IMR-90 (cell line): Measurements from ENCODE around the gene ALLC. TPM values are rescaled to one million over a fixed set of nuclear protein-coding genes. Genes with fewer than 3 reads are reported as not detected.

Experiments
- ATAC-seq: fragments of 200-7000 bp; cut with Tn5 transposase; 2 replicates; pipeline ENCODE4 v1.9.1; 2020; ENCODE audit warnings: low read depth, mild to moderate bottlenecking, moderate library complexity
- BruUV-seq: library from RNA; stranded (reverse); fragments of 400-500 nt; replicated peaks from 2 replicates; lab custom pipeline; 2021; lab: Mats Ljungman, UMichigan
- CTCF ChIA-PET: fragments of 300-600 bp; formaldehyde crosslinking; extraction: SDS; loops from one replicate; lab custom pipeline; 2021; ENCODE audit warnings: antibody characterized with exemption; lab: Yijun Ruan, JAX
- POLR2A ChIA-PET: fragments of 300-600 bp; sonication (Branson Sonifier 250); formaldehyde crosslinking; loops from one replicate; lab custom pipeline; 2022; ENCODE audit warnings: antibody characterized with exemption; ENCODE audit not compliant: unreplicated experiment; lab: Charles Lee
- DNase-seq: peaks from one replicate; pipeline ENCODE4 v3.0.0; 2013
- H2AFZ ChIP-seq: replicated peaks from 2 replicates; pipeline ENCODE3; 2013; ENCODE audit warnings: low read length, mild to moderate bottlenecking; ENCODE audit not compliant: poor library complexity
- H2AK5ac ChIP-seq: 2 replicates; pipeline ENCODE4 v1.6.1; 2013; ENCODE audit warnings: low read depth, low read length, inconsistent platforms
- H2AK9ac ChIP-seq: replicated peaks from 2 replicates; pipeline ENCODE3; 2013; ENCODE audit warnings: mild to moderate bottlenecking, low read depth, low read length, moderate library complexity; ENCODE audit not compliant: poor library complexity
- H2BK120ac ChIP-seq: 2 replicates; pipeline ENCODE4 v1.6.1; 2013; ENCODE audit warnings: low read depth, low read length, inconsistent platforms
- H2BK15ac ChIP-seq: 3 replicates; pipeline ENCODE4 v1.6.1; 2013; ENCODE audit warnings: low read depth, low read length, inconsistent platforms
- H2BK20ac ChIP-seq: 2 replicates; pipeline ENCODE4 v1.6.1; 2013; ENCODE audit warnings: low read depth, mild to moderate bottlenecking, inconsistent platforms, low read length, moderate library complexity
- H2BK5ac ChIP-seq: 2 replicates; pipeline ENCODE4 v1.6.1; 2013; ENCODE audit warnings: mild to moderate bottlenecking, low read depth, low read length, inconsistent platforms; ENCODE audit not compliant: poor library complexity, severe bottlenecking
- H3K14ac ChIP-seq: replicated peaks from 2 replicates; pipeline ENCODE4 v1.6.1; 2013; ENCODE audit warnings: low read depth, low read length, inconsistent platforms
- H3K18ac ChIP-seq: 2 replicates; pipeline ENCODE4 v1.6.1; 2013; ENCODE audit warnings: low read depth, low read length, control low read depth
- H3K23ac ChIP-seq: 2 replicates; pipeline ENCODE4 v1.6.1; 2013; ENCODE audit warnings: low read depth, low read length, inconsistent platforms
- H3K27ac ChIP-seq: 2 replicates; pipeline ENCODE4 v1.5.1; 2013; ENCODE audit warnings: mild to moderate bottlenecking, control low read depth, low read length; ENCODE audit not compliant: insufficient read depth
- H3K27me3 ChIP-seq: 2 replicates; pipeline ENCODE4 v1.6.1; 2013; ENCODE audit warnings: low read length; ENCODE audit not compliant: control insufficient read depth, insufficient read depth
- H3K36me3 ChIP-seq: 2 replicates; pipeline ENCODE4 v1.6.1; 2013; ENCODE audit warnings: low read length, mixed read lengths; ENCODE audit not compliant: control insufficient read depth, insufficient read depth
- H3K4ac ChIP-seq: 2 replicates; pipeline ENCODE4 v1.6.1; 2013; ENCODE audit warnings: low read depth, low read length, inconsistent platforms
- H3K4me1 ChIP-seq: 2 replicates; pipeline ENCODE4 v1.6.1; 2013; ENCODE audit warnings: low read length, mixed read lengths; ENCODE audit not compliant: control insufficient read depth, insufficient read depth
- H3K4me2 ChIP-seq: 2 replicates; pipeline ENCODE4 v1.6.1; 2013; ENCODE audit warnings: low read depth, mild to moderate bottlenecking, control low read depth, low read length, moderate library complexity
- H3K4me3 ChIP-seq: 2 replicates; pipeline ENCODE4 v1.5.1; 2013; ENCODE audit warnings: low read depth, mild to moderate bottlenecking, control low read depth, low read length, moderate library complexity; ENCODE audit not compliant: insufficient read depth
- H3K56ac ChIP-seq: 2 replicates; pipeline ENCODE4 v1.6.1; 2013; ENCODE audit warnings: low read length, inconsistent platforms; ENCODE audit not compliant: insufficient read depth; ENCODE audit errors: extremely low read depth
- H3K79me1 ChIP-seq, 2 experiments: 2 replicates each; pipeline ENCODE4 v1.6.1; 2013; ENCODE audit warnings: low read length in 2 of 2, inconsistent platforms in 1 of 2, low read depth in 1 of 2
- H3K9ac ChIP-seq: 2 replicates; pipeline ENCODE4 v1.6.1; 2013; ENCODE audit warnings: low read depth, low read length, control low read depth
- H3K9me1 ChIP-seq: 2 replicates; pipeline ENCODE4 v1.6.1; 2013; ENCODE audit warnings: low read length, inconsistent platforms; ENCODE audit not compliant: insufficient read depth
- H3K9me3 ChIP-seq: 2 replicates; pipeline ENCODE4 v1.6.1; 2013; ENCODE audit warnings: low read length; ENCODE audit not compliant: control insufficient read depth, insufficient read depth
- H4K20me1 ChIP-seq: 2 replicates; pipeline ENCODE4 v1.6.1; 2013; ENCODE audit warnings: low read length, inconsistent platforms; ENCODE audit not compliant: insufficient read depth
- H4K5ac ChIP-seq: 2 replicates; pipeline ENCODE4 v1.6.1; 2013; ENCODE audit warnings: mild to moderate bottlenecking, low read depth, low read length, control low read depth
- H4K8ac ChIP-seq, 2 experiments: 2 replicates each; pipeline ENCODE4 v1.6.1; 2013; ENCODE audit warnings: low read depth in 2 of 2, low read length in 2 of 2, control low read depth in 1 of 2, inconsistent platforms in 1 of 2
- H4K91ac ChIP-seq: 2 replicates; pipeline ENCODE4 v1.6.1; 2013; ENCODE audit warnings: low read depth, low read length, inconsistent platforms; ENCODE audit not compliant: insufficient read depth
- CTCF ChIP-seq: conservative IDR thresholded peaks from 2 replicates; pipeline ENCODE4 v1.5.1; 2012; ENCODE audit warnings: mild to moderate bottlenecking, low read depth, low read length, improper control_type of control experiment
- FOS ChIP-seq: fragments of 150-350 bp; IDR thresholded peaks from 2 replicates; pipeline ENCODE4 v1.6.1; 2016; ENCODE audit warnings: low read depth, low read length
- MXI1 ChIP-seq: IDR thresholded peaks from 2 replicates; pipeline ENCODE4 v1.6.1; 2012; ENCODE audit warnings: low read depth, mild to moderate bottlenecking, low read length, moderate library complexity, borderline replicate concordance
- NFE2L2 ChIP-seq: fragments of 150-350 bp; IDR thresholded peaks from 2 replicates; pipeline ENCODE4 v1.6.1; 2016; ENCODE audit warnings: low read depth, mild to moderate bottlenecking, low read length
- POLR2A ChIP-seq: IDR thresholded peaks from 2 replicates; pipeline ENCODE4 v1.6.1; 2012; ENCODE audit warnings: mild to moderate bottlenecking, low read depth, low read length
- RFX5 ChIP-seq: IDR thresholded peaks from 2 replicates; pipeline ENCODE4 v1.8.0; 2012; ENCODE audit warnings: low read depth, mild to moderate bottlenecking, low read length, moderate library complexity
- SMC3 ChIP-seq: fragments of 150-350 bp; IDR thresholded peaks from 2 replicates; pipeline ENCODE4 v1.6.1; 2016; ENCODE audit warnings: low read depth, mild to moderate bottlenecking, antibody characterized with exemption, low read length, moderate library complexity
- WGBS, 2 experiments: methylation state at CpG; one replicate each; pipeline versions ENCODE4 v1.1.5 to v1.1.7; 2013; ENCODE audit warnings: missing lambda C conversion rate in 2 of 2; ENCODE audit not compliant: insufficient read length in 1 of 2; ENCODE audit errors: extremely low coverage in 2 of 2; 5-methylcytosine and 5-hydroxymethylcytosine counted together
- dilution Hi-C: fragments of 300-500 bp; cut with HindIII; formaldehyde crosslinking; loops from one replicate; pipeline ENCODE4 v1.14.3; 2018; ENCODE audit warnings: low sequenced_read_pairs; ENCODE audit not compliant: unreplicated experiment
- in situ Hi-C: fragments of 300-500 bp; cut with MboI; formaldehyde crosslinking; loops from 3 replicates; pipeline ENCODE4 v1.14.3; 2019; ENCODE audit warnings: low sequenced_read_pairs, inconsistent platforms, mixed read lengths
- intact Hi-C: fragments of 100-400 bp; cut with micrococcal nuclease; formaldehyde crosslinking; loops from 2 replicates; pipeline ENCODE4 v1.10.0; 2022
- polyA plus RNA-seq, 3 experiments: library from polyadenylated mRNA; depleted of rRNA; stranded (reverse); fragments of >200 nt; gene quantifications; 2 replicates each; pipeline ENCODE4 v1.2.3, GENCODE V29; 2012; ENCODE audit warnings: low replicate concordance in 1 of 3
- total RNA-seq: library from RNA; depleted of rRNA; stranded (reverse); fragments of >200 nt; gene quantifications from 2 replicates; pipeline ENCODE4 v1.2.3, GENCODE V29; 2012
- TF ChIP-seq, protein P1 (sequence below): fragments of 150-350 bp; IDR thresholded peaks from 2 replicates; pipeline ENCODE4 v1.6.1; 2017; ENCODE audit warnings: mild to moderate bottlenecking, antibody characterized with exemption, low read length, low read depth

Gene ALLC
- total and polyA plus RNA-seq, 2 of the 4 experiments (the other 2 are of a cell fraction), result not detected

- Histone ChIP-seq H3K27me3 (peaks cover 9% of the 10 kb centered on the region; the same call in 1 of the 2 replicates), H2BK15ac (no peak overlapping the region), H2AK5ac (no peak overlapping the region), H2BK120ac (no peak overlapping the region), H3K27ac (no peak overlapping the region), H4K8ac (no peak overlapping the region), H2BK20ac (no peak overlapping the region), H4K5ac (no peak overlapping the region), H3K4me1 (no peaks in the 10 kb centered on the region; the same call in 1 of the 2 replicates), H3K9me3 (no peaks in the 10 kb centered on the region), H3K18ac (no peak overlapping the region), H3K23ac (no peak overlapping the region), H3K56ac (no peak overlapping the region), H3K79me1 (no peaks in the 10 kb centered on the region), H3K9me1 (no peaks in the 10 kb centered on the region), H2AFZ (no peak overlapping the region), H3K14ac (no peak overlapping the region), H3K4ac (no peak overlapping the region), H3K4me3 (no peak overlapping the region), H4K20me1 (no peaks in the 10 kb centered on the region), H4K91ac (no peak overlapping the region), H3K4me2 (no peak overlapping the region), H2BK5ac (no peak overlapping the region), H3K36me3 (no peaks in the 10 kb centered on the region), H2AK9ac (no peak overlapping the region), H3K9ac (no peak overlapping the region)
- WGBS, 2 experiments, result 89% methylated on average over 5 of the region's 11 CpGs; no CpG with 5 or more reads in 1 of the 2 experiments
- no TSS peak for BruUV-seq
- POLR2A ChIA-PET, result no interaction called here
- dilution Hi-C loops, result no loop called here
- intact Hi-C loops, result no loop called here
- ATAC-seq (no peak), DNase-seq (no peak)
- TF ChIP-seq RFX5 (no peak), CTCF (no peak), SMC3 (no peak), FOS (no peak), POLR2A (no peak), MXI1 (no peak), NFE2L2 (no peak)
- TF ChIP-seq, protein P1, sequence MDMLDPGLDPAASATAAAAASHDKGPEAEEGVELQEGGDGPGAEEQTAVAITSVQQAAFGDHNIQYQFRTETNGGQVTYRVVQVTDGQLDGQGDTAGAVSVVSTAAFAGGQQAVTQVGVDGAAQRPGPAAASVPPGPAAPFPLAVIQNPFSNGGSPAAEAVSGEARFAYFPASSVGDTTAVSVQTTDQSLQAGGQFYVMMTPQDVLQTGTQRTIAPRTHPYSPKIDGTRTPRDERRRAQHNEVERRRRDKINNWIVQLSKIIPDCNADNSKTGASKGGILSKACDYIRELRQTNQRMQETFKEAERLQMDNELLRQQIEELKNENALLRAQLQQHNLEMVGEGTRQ, result no peak
- CTCF ChIA-PET, result no interaction called here
- in situ Hi-C loops, result no loop called here
These were observed 20.7 kb upstream of the ALLC start for GRCh38 chr2:3637311-3637675.
